ENCODE results near the gene RHD.
"Not testable (repeated sequence)": the region's sequence is repeated elsewhere in the genome, so short reads cannot be mapped to it uniquely, and the experiment has no call there.

GRCh38 chr1:25309085-25309484 is 36.8 kb downstream of the RHD start:
- not testable (repeated sequence) for TF ChIP-seq CTCF (conservative IDR thresholded peaks at IDR 0.05; ENCODE audit: low read depth, low read length); EZH2 (IDR thresholded peaks at IDR 0.05; ENCODE audit: borderline replicate concordance, low read depth, low read length, poor library complexity, severe bottlenecking)
